IMR-90 (cell line): Measurements from ENCODE around the gene FAAP20. TPM values are rescaled to one million over a fixed set of nuclear protein-coding genes. Genes with fewer than 3 reads are reported as not detected.

ENCODE experiments used
- CHD1 ChIP-seq: IDR thresholded peaks from 2 replicates; pipeline ENCODE4 v1.6.1; 2012; ENCODE audit warnings: low read depth, low read length, improper control_type of control experiment
- FOS ChIP-seq: fragments of 150-350 bp; IDR thresholded peaks from 2 replicates; pipeline ENCODE4 v1.6.1; 2016; ENCODE audit warnings: low read depth, low read length
- MAFK ChIP-seq: IDR thresholded peaks from 2 replicates; pipeline ENCODE4 v1.6.1; 2012; ENCODE audit warnings: low read depth, low read length, improper control_type of control experiment
- MXI1 ChIP-seq: IDR thresholded peaks from 2 replicates; pipeline ENCODE4 v1.6.1; 2012; ENCODE audit warnings: low read depth, mild to moderate bottlenecking, low read length, moderate library complexity, borderline replicate concordance
- polyA plus RNA-seq, 3 experiments: library from polyadenylated mRNA; depleted of rRNA; stranded (reverse); fragments of >200 nt; gene quantifications; 2 replicates each; pipeline ENCODE4 v1.2.3, GENCODE V29; 2012; ENCODE audit warnings: low replicate concordance in 1 of 3
- total RNA-seq: library from RNA; depleted of rRNA; stranded (reverse); fragments of >200 nt; gene quantifications from 2 replicates; pipeline ENCODE4 v1.2.3, GENCODE V29; 2012

FAAP20 gene
- total and polyA plus RNA-seq, 2 of the 4 experiments (the other 2 are of a cell fraction): 6.5 to 31.5 TPM

GRCh38 chr1:2213576-2214505, 19.3 kb upstream of the FAAP20 start (continued):
- 0 out of 2 replicates have a peak, but pooled peaks have one; percentile 20 for TF ChIP-seq MXI1
- no peak for TF ChIP-seq CHD1
- no peak for TF ChIP-seq MAFK
- no peak for TF ChIP-seq FOS
